GM12872 (cell line): ENCODE results near the gene NUAK1.

Experiments
- CTCF ChIP-seq: IDR thresholded peaks from 3 replicates; pipeline ENCODE4 v1.5.1; 2011; ENCODE audit warnings: low read depth, mild to moderate bottlenecking, low read length, moderate library complexity; ENCODE audit not compliant: insufficient read depth

Gene NUAK1

DNA sequence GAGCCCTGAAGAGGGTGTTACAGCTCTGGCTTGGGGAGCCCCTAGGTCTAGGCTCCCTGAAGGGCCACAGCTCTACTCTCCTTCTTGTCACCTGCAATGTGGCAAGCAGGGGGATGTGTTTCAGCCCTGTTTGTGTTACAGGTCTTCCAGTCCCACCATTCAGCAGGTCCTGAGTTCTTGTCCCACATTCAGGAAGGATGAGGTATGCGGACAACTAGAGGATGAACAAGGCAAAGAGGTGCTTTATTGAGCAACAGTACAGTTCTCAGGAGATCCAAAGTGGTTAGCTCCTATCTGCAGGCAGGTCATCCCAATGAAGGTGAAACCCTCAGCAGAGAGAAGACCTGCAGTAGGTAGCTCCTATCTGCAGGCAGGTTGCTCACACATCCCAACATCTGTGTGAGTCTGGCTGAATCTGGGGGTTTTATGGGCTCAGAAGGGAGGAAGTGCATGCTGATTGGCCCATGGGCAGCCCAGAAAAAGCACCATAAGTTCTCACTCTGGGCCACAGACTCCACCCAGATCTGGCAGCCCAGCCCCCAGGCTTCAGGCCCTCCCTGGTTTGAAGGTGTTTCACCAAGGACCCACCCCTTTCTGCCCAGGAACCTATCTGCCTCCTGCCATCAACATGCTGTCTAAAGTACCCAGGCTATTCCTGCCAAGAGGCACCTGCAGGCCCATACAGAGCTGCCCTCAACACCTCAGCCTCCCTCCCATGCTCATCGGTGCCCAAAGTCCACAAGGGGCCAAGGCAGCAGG, 98.9 kb downstream of the NUAK1 start:
- TF ChIP-seq CTCF: no peak

DNA sequence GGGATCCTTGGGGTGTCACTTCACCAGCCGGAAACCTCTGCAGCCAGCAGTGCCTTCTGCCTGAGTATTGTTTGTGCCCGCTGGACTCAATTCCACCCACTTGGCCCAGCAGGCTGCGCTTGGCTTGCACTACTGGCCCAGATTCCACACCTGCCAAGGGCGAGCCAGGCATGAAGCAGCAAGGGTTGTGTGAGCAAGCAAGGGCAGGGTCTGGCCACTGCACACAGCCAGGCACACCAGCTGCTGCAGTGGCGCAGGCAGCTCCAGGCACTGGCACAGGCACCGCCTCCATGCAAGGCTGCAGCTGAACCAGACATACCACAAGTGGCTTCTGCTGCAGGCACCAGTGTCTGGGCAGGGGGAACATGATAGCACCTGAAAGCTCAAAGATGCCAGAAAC, 99.5 kb downstream of the NUAK1 start:
- no peak for TF ChIP-seq CTCF

DNA sequence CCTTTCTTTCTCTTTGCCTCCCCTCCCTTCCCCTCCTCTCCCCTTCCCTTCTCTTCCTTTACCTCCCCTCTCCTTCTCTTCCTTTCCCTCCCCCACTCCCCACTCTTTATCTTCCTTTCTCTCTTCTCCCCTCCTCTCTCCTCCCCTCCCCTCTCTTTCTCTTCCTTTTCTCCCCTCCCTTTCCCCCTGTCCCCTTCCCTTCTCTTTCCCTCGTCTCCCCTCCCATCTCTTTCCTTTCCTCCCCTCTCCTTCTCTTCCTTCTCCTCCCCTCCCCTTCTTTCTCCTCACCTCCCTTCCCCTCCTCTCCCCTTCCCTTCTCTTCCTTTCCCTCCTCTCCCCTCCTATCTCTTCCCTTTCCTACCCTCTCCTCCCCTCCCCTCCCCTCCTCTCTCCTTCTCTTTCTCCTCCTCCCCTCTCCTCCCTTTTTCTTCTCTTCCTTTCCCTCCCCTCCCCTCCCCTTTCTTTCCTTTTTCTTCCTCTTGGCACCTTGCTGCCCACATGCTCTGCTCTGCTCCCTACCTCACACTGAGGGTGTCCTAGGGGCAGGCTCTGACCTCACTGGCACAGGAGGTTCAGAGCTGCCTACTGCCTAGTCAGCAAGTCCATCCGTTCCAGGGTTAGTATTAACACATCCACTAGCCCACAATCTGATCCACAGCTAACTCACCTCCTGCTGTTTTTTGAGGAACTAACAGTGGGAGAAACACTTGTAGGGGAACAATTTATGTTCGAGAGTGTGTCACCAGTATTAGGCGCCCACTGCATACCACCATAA, 101.0 kb downstream of the NUAK1 start:
- no peak for TF ChIP-seq CTCF

GRCh38 chr12:106035421-106035820, 103.3 kb downstream of the NUAK1 start:
- TF ChIP-seq CTCF: no peak

DNA sequence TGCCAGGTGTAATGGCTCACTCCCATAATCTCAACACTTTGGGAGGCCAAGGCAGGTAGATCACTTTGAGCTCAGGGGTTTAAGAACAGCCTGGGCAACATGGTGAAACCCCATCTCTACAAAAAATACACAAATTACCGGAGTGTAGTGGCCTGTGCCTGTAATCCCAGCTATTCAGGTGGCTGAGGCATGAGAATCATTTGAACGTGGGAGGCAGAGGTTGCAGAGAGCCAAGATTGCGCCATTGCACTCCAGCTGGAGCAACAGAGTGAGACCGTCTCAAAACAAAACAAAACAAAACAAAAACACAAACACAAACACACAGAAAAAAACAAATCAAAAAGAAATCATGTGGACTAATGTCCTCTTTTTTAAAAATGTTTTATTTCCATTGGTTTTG, 104.4 kb downstream of the NUAK1 start:
- TF ChIP-seq CTCF: no peak

- no peak for TF ChIP-seq CTCF
These were observed 105.5 kb downstream of the NUAK1 start for GRCh38 chr12:106033161-106033675.

DNA sequence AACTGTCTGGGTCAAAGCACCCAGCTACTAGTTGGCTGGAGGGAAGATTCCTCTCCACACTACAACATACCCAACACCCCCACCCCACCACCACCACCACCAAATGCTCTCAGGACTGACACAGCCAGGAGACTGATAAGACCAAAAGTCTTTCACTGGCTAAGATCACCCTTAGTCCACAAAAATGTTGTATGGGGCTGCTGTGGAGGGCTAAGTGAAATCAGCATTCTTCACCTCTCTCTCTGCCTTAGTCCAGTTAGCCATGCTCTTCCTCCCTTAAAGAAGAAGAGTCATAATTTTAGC, 106.2 kb downstream of the NUAK1 start:
- TF ChIP-seq CTCF: no peak
